Measurements from ENCODE around the gene PSMA4. TPM values are rescaled to one million over a fixed set of nuclear protein-coding genes. Genes with fewer than 3 reads are reported as not detected.

Gene PSMA4
- total and polyA plus RNA-seq, 10 of the 15 experiments (the other 5 are each of a cell fraction or from before 2014, with no cell fraction given), result 210 to 1,221 (median 546) TPM

GRCh38 chr15:78598348-78598747, 58.1 kb downstream of the PSMA4 start (continued):
- TF ChIP-seq, protein P1, sequence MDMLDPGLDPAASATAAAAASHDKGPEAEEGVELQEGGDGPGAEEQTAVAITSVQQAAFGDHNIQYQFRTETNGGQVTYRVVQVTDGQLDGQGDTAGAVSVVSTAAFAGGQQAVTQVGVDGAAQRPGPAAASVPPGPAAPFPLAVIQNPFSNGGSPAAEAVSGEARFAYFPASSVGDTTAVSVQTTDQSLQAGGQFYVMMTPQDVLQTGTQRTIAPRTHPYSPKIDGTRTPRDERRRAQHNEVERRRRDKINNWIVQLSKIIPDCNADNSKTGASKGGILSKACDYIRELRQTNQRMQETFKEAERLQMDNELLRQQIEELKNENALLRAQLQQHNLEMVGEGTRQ (IDR thresholded peaks at IDR 0.05; ENCODE audit: borderline replicate concordance, low read depth, low read length), result no peak
- no peak for TF ChIP-seq CHD4 (IDR thresholded peaks at IDR 0.05)

DNA sequence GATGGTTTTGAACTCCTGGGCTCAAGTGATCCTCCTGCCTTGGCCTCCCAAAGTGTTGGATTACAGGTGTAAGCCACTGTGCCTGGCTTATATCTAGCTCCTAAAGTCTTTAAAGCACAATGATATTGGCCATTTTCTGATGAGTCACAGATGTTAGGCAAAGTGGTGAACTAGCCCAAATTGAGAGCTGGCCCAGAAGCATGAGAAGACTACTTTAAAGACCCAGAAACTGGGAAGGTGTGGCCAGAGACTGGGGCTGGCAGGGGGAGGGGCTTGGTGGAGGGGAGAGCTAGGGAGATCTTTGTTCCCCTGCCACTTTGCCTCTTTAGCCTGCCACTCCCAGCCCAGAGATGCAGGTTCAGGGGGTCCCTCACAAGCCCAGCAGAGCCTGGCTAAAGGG, 58.9 kb downstream of the PSMA4 start:
- no peaks in the 10 kb centered on the region for H3K79me2 ChIP-seq (ENCODE audit: control insufficient read depth, insufficient read depth, low read length)
- no peak overlapping the region for H3K27ac ChIP-seq (ENCODE audit: control insufficient read depth, insufficient read depth)
- H3K27me3 ChIP-seq (replicated peaks in 1 of 2; ENCODE audit: control insufficient read depth in 2 of 2, insufficient read depth in 2 of 2, low read length in 1 of 2), result no peaks in the 10 kb centered on the region
- ChIA-PET CTCF (no interaction called here), RAD21 (ENCODE audit: unreplicated experiment) (no interaction called here), POLR2A (interaction anchor here (0.6 kb wide), 1 partner anchor 203 kb away, joined by 3 read pairs; no protein-coding TSS in a partner anchor), SMC1A (ENCODE audit: uncharacterized antibody, unreplicated experiment) (no interaction called here)
- ATAC-seq (no peak), FAIRE-seq (no peak), DNase-seq (ENCODE audit: low read depth, low spot score) (no peak)
- no peak overlapping the region for H3K4me3 ChIP-seq
- no peak overlapping the region for H3K9ac ChIP-seq (ENCODE audit: control insufficient read depth, insufficient read depth, low read length)
- no peaks in the 10 kb centered on the region for H3K9me3 ChIP-seq (replicated peaks; ENCODE audit: control insufficient read depth, insufficient read depth, low read length)
- no peaks in the 10 kb centered on the region for H4K20me1 ChIP-seq (ENCODE audit: control insufficient read depth, insufficient read depth)
- no peak overlapping the region for H2AFZ ChIP-seq (ENCODE audit: control insufficient read depth, low read depth, low read length)
- no peaks in the 10 kb centered on the region for H3K4me1 ChIP-seq (ENCODE audit: control insufficient read depth, insufficient read depth, low read length)
- intact Hi-C loops (cut with micrococcal nuclease; ENCODE audit: unreplicated experiment), result no loop called here
- H3K36me3 ChIP-seq (ENCODE audit: control insufficient read depth in 2 of 2, insufficient read depth in 2 of 2, low read length in 1 of 2), result no peaks in the 10 kb centered on the region
- no TSS peak for BruUV-seq (replicated peaks)
- in situ Hi-C loops (cut with MboI), result no loop called here
- no peak overlapping the region for H3K4me2 ChIP-seq (ENCODE audit: control insufficient read depth, insufficient read depth)
- TF ChIP-seq PBX3 (IDR thresholded peaks at IDR 0.05; ENCODE audit: insufficient replicate concordance, low read depth, low read length) (no peak), SIN3A (IDR thresholded peaks at IDR 0.05; ENCODE audit: low read depth, low read length) (no peak), YBX1 (IDR thresholded peaks at IDR 0.05) (no peak), CHD2 (IDR thresholded peaks at IDR 0.05; ENCODE audit: borderline replicate concordance, low read depth, low read length) (no peak), POU2F2 (IDR thresholded peaks at IDR 0.05; ENCODE audit: borderline replicate concordance, low read depth, low read length) (no peak), CTCF (IDR thresholded peaks at IDR 0.05 in 2 of 3, conservative IDR thresholded peaks at IDR 0.05 in 1 of 3; ENCODE audit: control insufficient read depth in 2 of 3, extremely low read depth in 1 of 3, insufficient read depth in 1 of 3, low read depth in 3 of 3, low read length in 3 of 3) (no peak), IKZF1 (conservative IDR thresholded peaks at IDR 0.05) (no peak), TAF1 (IDR thresholded peaks at IDR 0.05; ENCODE audit: borderline replicate concordance, low read depth, low read length) (no peak), SMAD5 (IDR thresholded peaks at IDR 0.05; ENCODE audit: low read depth) (no peak), TCF3 (IDR thresholded peaks at IDR 0.05; ENCODE audit: borderline replicate concordance, insufficient read depth, low read depth, low read length) (no peak), NR2C2 (IDR thresholded peaks at IDR 0.05; ENCODE audit: borderline replicate concordance, control insufficient read depth, insufficient read length, low read depth) (no peak), EGR1 (IDR thresholded peaks at IDR 0.05; ENCODE audit: borderline replicate concordance in 1 of 2, low read depth in 2 of 2, low read length in 2 of 2) (no peak), HCFC1 (IDR thresholded peaks at IDR 0.05; ENCODE audit: low read length) (no peak), KLF5 (IDR thresholded peaks at IDR 0.05; ENCODE audit: partially characterized antibody) (no peak), BACH1 (IDR thresholded peaks at IDR 0.05; ENCODE audit: borderline replicate concordance) (no peak)
- TF ChIP-seq, protein P2, sequence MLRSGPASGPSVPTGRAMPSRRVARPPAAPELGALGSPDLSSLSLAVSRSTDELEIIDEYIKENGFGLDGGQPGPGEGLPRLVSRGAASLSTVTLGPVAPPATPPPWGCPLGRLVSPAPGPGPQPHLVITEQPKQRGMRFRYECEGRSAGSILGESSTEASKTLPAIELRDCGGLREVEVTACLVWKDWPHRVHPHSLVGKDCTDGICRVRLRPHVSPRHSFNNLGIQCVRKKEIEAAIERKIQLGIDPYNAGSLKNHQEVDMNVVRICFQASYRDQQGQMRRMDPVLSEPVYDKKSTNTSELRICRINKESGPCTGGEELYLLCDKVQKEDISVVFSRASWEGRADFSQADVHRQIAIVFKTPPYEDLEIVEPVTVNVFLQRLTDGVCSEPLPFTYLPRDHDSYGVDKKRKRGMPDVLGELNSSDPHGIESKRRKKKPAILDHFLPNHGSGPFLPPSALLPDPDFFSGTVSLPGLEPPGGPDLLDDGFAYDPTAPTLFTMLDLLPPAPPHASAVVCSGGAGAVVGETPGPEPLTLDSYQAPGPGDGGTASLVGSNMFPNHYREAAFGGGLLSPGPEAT (IDR thresholded peaks at IDR 0.05; ENCODE audit: low read depth), result no peak
